Ammon's horn (tissue), 1 donor: ENCODE measurements around the gene PRDX3.
"Not testable (repeated sequence)": the region's sequence is repeated elsewhere in the genome, so short reads cannot be mapped to it uniquely, and the experiment has no call there.

Experiments used
- DNase-seq: peaks from one replicate; pipeline ENCODE4 v3.0.0-alpha.2; 2016; ENCODE audit warnings: low spot score

Gene PRDX3

DNA sequence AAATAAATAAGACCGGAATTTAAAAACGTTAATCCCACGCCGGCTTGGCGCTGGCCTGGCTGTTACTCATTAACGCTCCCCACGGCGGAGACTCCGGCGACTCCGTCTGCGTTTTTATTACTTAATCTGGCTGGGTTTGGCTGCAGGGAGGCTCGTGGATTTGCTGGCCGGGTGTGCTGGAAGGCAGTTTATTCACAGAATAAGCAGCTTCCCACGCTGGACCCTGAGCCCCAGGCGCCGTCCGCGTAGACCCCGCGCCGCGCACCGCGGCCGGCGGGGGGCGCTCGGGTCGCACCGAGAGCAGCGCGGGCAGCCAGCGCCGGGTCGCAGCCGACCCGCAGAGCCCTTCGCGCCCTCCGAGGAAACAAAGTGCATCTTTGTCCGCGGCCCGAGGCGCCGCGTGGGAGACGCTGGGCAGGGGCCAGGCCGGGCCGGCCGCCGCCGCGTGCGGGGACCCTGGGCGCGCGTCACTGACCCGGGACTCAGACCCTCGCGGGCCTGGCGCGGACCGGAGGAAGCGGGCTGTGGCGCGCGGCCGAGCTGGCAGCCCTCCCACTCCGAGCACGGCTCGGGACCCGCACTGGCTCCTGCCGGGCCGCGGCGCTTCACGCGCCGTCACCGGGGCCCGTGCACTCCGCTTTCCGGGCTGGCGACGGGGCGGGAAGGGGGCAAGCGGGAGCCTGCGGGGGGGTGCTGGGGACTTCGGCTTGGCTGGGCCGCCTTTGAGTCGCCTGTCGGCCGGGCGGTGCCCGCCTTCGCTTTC is 28.2 kb upstream of the PRDX3 start:
- DNase-seq, result peak; percentile 58

DNA sequence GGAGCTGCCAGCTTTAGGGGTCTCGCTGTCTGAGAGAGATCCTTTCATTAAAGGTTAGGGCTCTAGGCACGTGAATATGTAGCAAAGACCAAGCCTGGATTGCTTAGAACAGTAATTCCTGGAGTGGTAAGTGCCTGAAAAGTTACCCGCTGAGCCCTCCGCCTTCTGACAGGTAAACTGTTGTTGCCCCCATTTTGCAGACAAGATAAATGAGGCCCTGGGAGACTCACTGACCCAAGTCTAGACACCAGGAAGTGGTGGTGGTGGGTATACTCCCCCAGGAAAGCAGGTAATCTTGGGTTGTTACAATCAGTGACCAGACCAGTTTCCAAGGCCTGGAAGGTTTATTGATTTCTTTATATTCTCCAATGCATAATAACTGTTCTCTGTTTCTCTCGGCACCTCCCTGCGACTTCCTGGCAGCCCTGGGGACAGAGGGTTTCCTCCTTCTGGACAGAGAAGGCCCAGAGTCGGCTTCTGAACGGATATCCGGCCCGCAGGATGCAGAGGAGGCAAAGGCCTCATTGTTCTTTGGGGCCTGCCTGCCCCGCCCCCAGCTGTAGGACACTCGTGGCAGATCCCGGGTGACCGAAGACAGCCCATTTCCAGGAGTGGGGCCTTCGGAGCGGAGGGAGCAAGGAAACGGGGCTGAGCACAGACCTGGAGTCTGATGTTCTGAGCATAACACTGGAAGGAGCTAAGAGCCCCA is 27.4 kb upstream of the PRDX3 start:
- DNase-seq, result peak; percentile 48

- DNase-seq, result no peak
These were observed 24.4 kb upstream of the PRDX3 start for GRCh38 chr10:119203006-119203405.

GRCh38 chr10:119201233-119201632 is 22.6 kb upstream of the PRDX3 start:
- no peak for DNase-seq

- peak; percentile 94 for DNase-seq
These were observed 20.8 kb upstream of the PRDX3 start for GRCh38 chr10:119199231-119199992.

DNA sequence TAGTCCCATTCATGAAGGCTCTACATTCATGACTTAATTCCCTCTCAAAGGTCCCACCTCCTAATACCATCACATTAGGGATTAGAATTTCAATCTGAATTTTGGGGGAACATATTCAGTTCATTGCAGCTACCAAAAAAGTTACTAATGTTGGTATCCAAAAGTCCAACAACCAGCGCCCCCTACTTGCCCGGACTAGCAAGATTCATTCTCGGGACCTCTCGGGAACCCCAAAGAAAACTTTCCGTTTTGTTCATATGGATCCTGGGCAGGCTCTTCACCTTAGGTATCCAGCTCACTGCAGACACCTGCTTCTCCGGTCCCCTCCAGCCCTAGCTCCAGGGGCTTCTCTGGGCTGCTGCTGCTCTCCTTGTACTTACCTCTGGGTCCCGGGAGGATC is 19.8 kb upstream of the PRDX3 start:
- DNase-seq, result no peak

- DNase-seq, result no peak
These were observed 19.3 kb upstream of the PRDX3 start for GRCh38 chr10:119197921-119198320.

DNA sequence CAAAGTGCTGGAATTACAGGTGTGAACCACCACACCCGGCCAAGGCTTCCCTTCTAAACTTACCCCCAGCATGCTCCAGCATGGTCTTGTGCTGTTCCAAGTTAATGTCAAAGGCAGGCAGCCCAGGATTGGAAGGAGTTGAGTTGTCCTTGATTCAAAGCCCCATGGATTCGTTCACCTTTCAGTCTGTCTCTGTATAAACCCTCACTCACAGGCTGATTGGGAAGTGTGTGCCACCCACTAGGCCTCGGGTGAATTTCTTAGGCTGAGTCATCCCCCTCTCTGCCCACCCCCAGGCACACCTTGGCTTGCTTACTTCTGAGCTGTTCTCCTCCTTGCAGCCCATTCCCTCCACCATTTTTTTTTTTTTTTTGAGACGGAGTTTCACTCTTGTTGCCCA is 13.3 kb upstream of the PRDX3 start:
- DNase-seq, result no peak

DNA sequence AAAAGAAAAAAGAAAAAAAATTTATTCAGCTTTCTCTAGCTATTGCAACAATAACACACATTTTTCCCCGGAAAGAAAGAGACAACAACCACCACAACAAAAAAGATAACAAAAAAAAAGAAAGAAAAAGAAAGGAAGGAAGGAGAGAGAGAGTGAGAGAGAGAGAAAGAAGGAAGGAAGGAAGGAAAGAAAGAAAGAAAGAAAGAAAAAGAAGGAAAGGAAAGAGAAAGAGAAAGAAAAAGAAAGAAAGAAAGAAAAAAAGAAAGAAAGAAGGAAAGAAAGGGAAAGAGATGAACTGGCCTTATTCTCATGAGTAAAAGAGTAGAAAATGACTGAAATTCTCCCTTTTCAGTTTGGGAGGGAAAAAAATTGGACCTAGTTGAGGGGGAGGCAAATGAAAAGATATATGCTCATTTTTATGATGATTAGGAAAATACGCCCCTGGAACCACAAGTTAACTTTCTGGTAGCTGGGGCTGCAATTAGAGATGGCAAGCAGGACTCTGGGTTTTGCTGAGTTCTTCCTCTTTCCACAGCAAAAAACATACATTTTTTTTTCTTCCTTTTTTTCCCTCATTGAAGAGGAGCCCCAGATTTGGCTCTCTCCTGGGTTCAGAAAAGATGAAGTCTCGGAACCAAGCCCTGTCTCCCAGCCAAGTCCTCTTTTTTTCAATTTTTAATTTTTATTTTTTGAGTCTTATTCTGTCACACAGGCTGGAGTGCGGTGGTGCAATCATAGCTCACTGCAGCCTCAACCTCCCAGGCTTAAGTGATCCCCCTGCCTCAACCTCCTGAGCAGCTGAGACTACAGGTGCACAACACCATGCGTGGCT is 12.6 kb upstream of the PRDX3 start:
- DNase-seq, result no peak

DNA sequence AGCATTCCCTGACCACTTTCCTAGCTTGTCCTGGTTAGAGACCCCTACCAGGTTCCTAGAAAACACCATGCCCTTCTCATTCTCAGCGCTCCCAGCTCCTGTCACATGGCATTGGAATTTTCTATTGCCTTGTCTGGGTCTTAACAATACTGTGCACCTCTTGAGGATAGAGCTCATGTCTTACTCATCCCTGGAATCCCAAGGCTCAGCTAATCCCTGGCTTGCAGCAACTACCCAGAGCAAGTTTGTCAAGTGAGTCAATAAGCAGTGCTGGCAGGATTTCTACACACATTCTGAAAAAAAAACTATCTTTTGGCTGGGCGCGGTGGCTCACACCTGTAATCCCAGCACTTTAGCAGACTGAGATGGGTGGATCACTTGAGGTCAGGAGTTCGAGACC is 11.7 kb upstream of the PRDX3 start:
- no peak for DNase-seq

DNA sequence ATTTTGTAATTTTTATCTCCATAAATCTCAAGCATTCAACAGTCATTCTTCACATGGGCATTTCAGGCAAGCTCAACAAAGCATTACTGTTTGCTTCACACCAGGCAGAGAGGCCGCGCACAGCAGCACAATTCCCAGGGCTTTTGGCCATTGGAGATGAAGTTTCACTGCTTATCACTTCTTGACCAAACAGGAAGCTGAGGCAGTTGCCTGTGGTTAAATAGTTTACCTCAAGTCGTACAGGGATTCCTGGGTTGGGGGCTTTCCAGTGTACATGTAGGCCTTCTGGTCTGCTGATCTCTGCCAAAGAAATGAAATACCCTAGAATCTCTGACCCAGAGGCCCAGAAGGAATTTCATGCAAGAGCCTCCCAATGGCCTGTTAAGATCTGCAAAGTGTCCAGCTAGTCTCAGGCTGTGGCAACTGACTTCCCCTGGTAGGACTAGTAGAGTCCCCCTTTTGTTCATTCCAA is 11.2 kb upstream of the PRDX3 start:
- peak; percentile 44 for DNase-seq

DNA sequence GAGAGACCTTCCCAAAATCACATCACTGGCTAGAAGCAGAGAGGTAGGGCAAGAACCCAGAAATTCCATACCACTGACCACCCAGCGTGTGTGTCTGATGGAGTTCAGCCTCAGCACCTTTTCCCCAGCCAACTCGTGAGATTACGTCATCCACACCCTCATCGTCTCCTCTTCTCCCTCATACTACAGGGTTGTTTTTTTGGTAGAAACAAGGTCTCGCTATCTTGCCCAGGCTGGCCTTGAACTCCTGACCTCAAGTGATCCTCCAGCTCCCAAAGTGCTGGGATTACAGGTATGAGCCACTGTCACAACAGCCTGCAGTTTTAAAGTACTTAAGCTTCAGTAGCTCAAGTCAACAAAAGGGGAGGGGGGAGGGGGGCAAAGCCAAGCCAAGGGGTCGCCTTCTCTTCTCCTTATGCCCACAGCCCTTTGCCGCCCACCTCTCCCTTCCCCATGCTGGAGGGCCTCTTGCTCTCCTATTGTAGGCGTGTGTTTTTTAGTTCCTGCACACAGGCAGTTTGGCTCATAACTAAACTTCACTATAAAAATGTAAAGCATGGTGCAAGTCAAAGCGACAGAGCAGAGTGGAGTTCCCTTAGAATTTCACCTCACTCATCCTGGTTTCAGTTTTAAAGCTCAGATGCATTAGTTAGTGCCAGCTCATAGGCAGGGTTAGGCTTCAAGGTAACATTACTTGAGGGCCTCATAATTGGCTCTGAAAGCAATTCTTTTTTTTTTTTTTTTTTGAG is 5.2 kb upstream of the PRDX3 start:
- no peak for DNase-seq

- not testable (repeated sequence) for DNase-seq
These were observed 2.3 kb upstream of the PRDX3 start for GRCh38 chr10:119180850-119181400.

GRCh38 chr10:119177708-119178371 is 772 bp downstream of the PRDX3 start:
- no peak for DNase-seq

GRCh38 chr10:119176166-119176565 is 2.4 kb downstream of the PRDX3 start:
- DNase-seq, result no peak

GRCh38 chr10:119174109-119174508 is 4.5 kb downstream of the PRDX3 start:
- DNase-seq, result no peak

DNA sequence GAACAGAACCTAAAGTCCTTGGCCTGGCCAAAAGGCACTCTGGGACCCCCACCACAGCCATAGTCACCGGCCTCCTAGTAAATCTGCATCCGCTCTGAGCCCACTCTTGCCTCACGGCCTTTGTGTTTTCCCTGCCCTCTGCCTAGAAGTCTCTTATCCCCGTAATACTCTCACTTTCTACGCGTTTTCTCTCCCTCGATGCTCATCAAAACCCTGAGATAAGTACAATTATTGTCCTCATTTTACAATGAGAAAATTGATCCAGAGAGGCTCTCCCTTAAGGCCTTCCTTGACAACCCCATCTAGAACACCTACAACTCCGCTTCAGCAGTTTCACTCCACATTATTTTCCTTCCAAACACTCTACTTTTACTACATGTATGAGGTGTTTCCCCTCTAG is 11.6 kb downstream of the PRDX3 start:
- no peak for DNase-seq

DNA sequence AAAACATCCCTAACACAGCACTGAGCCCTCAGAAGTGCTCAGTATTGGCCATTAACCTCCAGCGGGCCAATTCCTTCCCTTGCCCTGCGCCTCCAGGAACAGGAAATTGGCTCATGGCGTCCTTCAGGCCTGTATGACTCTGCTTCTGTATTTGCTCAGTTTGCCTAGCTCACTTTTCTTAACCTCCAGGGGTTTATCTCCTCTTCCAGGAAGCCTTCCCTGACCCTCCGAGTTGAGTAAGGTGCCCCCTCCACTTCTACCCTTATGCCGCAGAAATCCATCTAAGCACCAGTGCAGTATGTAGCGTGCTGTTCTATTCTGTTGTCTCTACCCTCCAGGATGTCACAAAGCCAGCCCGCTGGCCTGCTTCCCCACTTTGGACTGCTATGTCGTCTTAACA is 12.0 kb downstream of the PRDX3 start:
- DNase-seq, result no peak

DNA sequence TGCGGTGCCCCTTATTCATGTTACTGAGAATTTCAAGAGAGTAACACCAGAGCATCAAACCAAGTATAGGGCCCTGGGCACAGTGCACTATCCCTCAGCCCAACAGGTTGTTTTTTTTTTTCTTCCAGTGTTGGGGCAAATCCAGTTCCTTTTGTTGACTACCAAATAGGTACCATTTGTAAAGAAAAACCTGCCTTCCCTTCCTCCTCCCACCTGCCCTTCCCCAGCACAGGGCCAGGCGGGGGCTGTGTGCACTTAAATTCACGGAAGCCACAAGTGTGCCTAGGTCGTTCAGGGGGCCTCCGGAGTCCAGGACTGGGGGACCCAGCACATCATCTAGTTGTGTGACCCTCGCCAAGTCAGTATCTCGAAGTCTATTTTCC is 12.5 kb downstream of the PRDX3 start:
- DNase-seq, result no peak
